ENCODE results near the gene NAALADL2.

The NAALADL2 gene

GRCh38 chr3:174891524-174892203, 32.5 kb downstream of the NAALADL2 start:
- no peak for DNase-seq

GRCh38 chr3:174907027-174907426, 47.9 kb downstream of the NAALADL2 start:
- DNase-seq, result no peak

GRCh38 chr3:174907628-174908407, 48.7 kb downstream of the NAALADL2 start:
- no peak for DNase-seq

- DNase-seq, result no peak
Measured at GRCh38 chr3:174931473-174932353, 72.6 kb downstream of the NAALADL2 start.

- no peak for DNase-seq
Measured at GRCh38 chr3:174936590-174936989, 77.5 kb downstream of the NAALADL2 start.

- DNase-seq, result no peak
Measured at GRCh38 chr3:174937478-174937877, 78.3 kb downstream of the NAALADL2 start.

GRCh38 chr3:174938102-174938501, 79.0 kb downstream of the NAALADL2 start:
- no peak for DNase-seq

GRCh38 chr3:174940151-174940550, 81.0 kb downstream of the NAALADL2 start:
- DNase-seq, result no peak

- DNase-seq, result no peak
Measured at GRCh38 chr3:174945276-174945675, 86.1 kb downstream of the NAALADL2 start.

- no peak for DNase-seq
Measured at GRCh38 chr3:174945951-174946350, 86.8 kb downstream of the NAALADL2 start.

- DNase-seq, result no peak
Measured at GRCh38 chr3:174949523-174949922, 90.4 kb downstream of the NAALADL2 start.

GRCh38 chr3:174951034-174951433, 91.9 kb downstream of the NAALADL2 start:
- no peak for DNase-seq

GRCh38 chr3:174951498-174952005, 92.4 kb downstream of the NAALADL2 start:
- no peak for DNase-seq

- no peak for DNase-seq
Measured at GRCh38 chr3:174953068-174953467, 93.9 kb downstream of the NAALADL2 start.

- DNase-seq, result no peak
Measured at GRCh38 chr3:174955513-174956016, 96.4 kb downstream of the NAALADL2 start.

GRCh38 chr3:174957081-174957480, 97.9 kb downstream of the NAALADL2 start:
- DNase-seq, result no peak

- DNase-seq, result no peak
Measured at GRCh38 chr3:174957551-174958001, 98.4 kb downstream of the NAALADL2 start.

GRCh38 chr3:174958671-174959328, 99.7 kb downstream of the NAALADL2 start:
- no peak for DNase-seq

- DNase-seq, result no peak
Measured at GRCh38 chr3:174959556-174960065, 100.5 kb downstream of the NAALADL2 start.

- DNase-seq, result no peak
Measured at GRCh38 chr3:174960898-174961297, 101.8 kb downstream of the NAALADL2 start.

GRCh38 chr3:174973465-174973864, 114.3 kb downstream of the NAALADL2 start:
- no peak for DNase-seq

GRCh38 chr3:174986685-174987084, 127.6 kb downstream of the NAALADL2 start:
- DNase-seq, result no peak
